ENCODE measurements around the gene IZUMO2.

The IZUMO2 gene

GRCh38 chr19:50190439-50190891 is 27.4 kb upstream of the IZUMO2 start:
- no peak for DNase-seq (ENCODE audit: low read depth)
- no peak overlapping the region for H3K4me3 ChIP-seq (ENCODE audit: low read length)
- TF ChIP-seq CTCF (IDR thresholded peaks at IDR 0.05; ENCODE audit: insufficient read depth, low read depth, low read length, missing control alignments): no peak

DNA sequence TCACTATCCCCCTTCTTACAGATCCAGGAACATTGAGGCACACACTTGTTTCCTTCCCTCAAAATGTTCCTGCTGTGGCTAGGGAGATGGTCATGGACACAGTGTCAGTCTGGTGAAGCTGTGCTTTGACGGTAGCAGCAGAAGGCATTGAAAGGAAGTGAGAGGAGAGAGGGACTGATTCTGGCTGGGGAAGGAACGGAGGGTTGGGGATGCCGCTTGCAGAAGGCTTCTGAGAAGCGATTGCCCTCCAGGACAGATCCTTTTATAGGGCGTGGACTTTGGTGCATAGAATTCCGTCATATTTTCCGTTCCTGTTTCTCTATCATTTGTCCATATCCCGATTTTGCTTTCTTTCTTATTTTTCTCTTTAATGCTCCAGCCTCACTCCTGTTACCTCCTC is 26.2 kb upstream of the IZUMO2 start:
- H3K4me3 ChIP-seq (ENCODE audit: low read length): no peak overlapping the region
- TF ChIP-seq CTCF (IDR thresholded peaks at IDR 0.05; ENCODE audit: insufficient read depth, low read depth, low read length, missing control alignments): no peak
- DNase-seq (ENCODE audit: low read depth): no peak

GRCh38 chr19:50187937-50188336 is 24.9 kb upstream of the IZUMO2 start:
- no peak for TF ChIP-seq CTCF (IDR thresholded peaks at IDR 0.05; ENCODE audit: insufficient read depth, low read depth, low read length, missing control alignments)
- no peak overlapping the region for H3K4me3 ChIP-seq (ENCODE audit: low read length)

DNA sequence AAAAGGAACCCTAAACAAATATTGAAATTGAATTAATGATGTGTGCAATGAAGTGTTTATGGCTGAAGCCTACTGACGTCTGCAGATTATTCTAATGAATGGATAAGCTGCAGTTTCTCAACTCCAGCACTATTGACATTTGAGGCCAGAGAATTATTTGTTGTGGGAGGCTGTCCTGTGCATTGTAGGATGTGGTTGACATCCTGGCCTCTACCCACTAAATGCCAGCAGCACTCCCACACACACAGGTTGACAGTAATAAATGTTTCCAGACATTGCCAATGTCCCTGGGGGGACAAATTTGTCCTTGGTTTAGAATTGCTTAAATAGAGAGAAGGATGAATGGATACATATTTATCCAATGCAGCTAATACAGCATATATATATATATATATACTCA is 21.1 kb upstream of the IZUMO2 start:
- no peak overlapping the region for H3K4me3 ChIP-seq (ENCODE audit: low read length)
- no peak for DNase-seq (ENCODE audit: low read depth)
- TF ChIP-seq CTCF (IDR thresholded peaks at IDR 0.05; ENCODE audit: insufficient read depth, low read depth, low read length, missing control alignments): no peak

More at GRCh38 chr19:50187937-50188336, 24.9 kb upstream of the IZUMO2 start:
- DNase-seq (ENCODE audit: low read depth): no peak

DNA sequence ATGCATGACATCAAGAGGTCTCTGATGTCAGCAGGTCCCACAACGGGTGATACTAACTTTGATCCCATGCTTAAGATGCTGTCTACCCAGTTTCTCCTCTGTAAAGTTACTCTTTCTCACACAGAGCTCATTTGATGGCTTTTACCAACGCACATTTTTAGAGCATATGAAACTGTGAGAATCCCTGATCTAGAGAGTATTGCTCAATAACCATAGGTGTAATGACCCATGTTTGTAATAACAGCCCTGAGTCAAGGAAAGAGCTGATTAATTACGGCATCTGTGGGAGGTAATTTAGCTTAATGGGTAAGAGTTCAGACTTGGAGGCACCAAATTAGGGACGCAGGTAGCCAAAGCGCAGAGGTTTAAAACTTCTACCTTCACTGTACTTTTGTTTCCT is 18.0 kb upstream of the IZUMO2 start:
- DNase-seq (ENCODE audit: low read depth): no peak
- H3K4me3 ChIP-seq (ENCODE audit: low read length): no peak overlapping the region
- TF ChIP-seq CTCF (IDR thresholded peaks at IDR 0.05; ENCODE audit: insufficient read depth, low read depth, low read length, missing control alignments): no peak

- no peak for TF ChIP-seq CTCF (IDR thresholded peaks at IDR 0.05; ENCODE audit: insufficient read depth, low read depth, low read length, missing control alignments)
- peak; percentile 25 for DNase-seq (ENCODE audit: low read depth)
- no peak overlapping the region for H3K4me3 ChIP-seq (ENCODE audit: low read length)
Observed at GRCh38 chr19:50178859-50179537, 15.9 kb upstream of the IZUMO2 start.

DNA sequence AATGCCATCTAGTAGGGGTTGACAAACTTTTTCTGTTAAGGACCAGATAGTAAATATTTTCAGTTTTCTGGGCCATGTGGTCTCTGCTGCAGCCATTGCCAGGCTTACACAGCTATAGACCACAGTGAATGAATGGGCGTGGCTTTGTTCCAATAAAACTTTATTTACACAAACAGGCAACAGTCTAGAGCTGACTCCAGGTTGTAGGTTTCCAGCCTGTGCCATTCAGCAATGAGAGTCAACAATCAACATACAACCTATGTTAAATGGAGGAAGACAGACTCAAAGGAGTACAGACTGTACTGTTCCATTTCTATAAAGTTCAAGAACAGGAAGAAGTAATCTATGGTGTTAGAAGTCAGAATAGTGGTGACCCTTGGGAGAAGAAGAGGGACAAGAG is 15.2 kb upstream of the IZUMO2 start:
- no peak for TF ChIP-seq CTCF (IDR thresholded peaks at IDR 0.05; ENCODE audit: insufficient read depth, low read depth, low read length, missing control alignments)
- no peak overlapping the region for H3K4me3 ChIP-seq (ENCODE audit: low read length)
- DNase-seq (ENCODE audit: low read depth): no peak
